Epithelial cell of prostate (primary cell): Measurements from ENCODE around the gene SLC6A16.

ENCODE experiments used
- DNase-seq: peaks from one replicate; pipeline ENCODE4 v3.0.0-alpha.2; 2011; ENCODE audit warnings: low read depth, low spot score
- H3K27ac ChIP-seq: fragments of 450-650 bp; 2 replicates; pipeline ENCODE4 v1.5.1; 2017; ENCODE audit warnings: mild to moderate bottlenecking

The SLC6A16 gene

GRCh38 chr19:49347191-49347590 is 22.2 kb upstream of the SLC6A16 start:
- no peak for DNase-seq
- H3K27ac ChIP-seq, result no peak overlapping the region

GRCh38 chr19:49344505-49345423 is 19.8 kb upstream of the SLC6A16 start:
- no peak for DNase-seq
- no peak overlapping the region for H3K27ac ChIP-seq

GRCh38 chr19:49343123-49343522 is 18.1 kb upstream of the SLC6A16 start:
- no peak for DNase-seq
- no peak overlapping the region for H3K27ac ChIP-seq

GRCh38 chr19:49342291-49342721 is 17.3 kb upstream of the SLC6A16 start:
- no peak for DNase-seq
- H3K27ac ChIP-seq, result no peak overlapping the region

GRCh38 chr19:49340865-49341718 is 16.1 kb upstream of the SLC6A16 start:
- no peak for DNase-seq
- H3K27ac ChIP-seq, result no peak overlapping the region

- H3K27ac ChIP-seq, result no peak overlapping the region
- no peak for DNase-seq
These were observed 15.3 kb upstream of the SLC6A16 start for GRCh38 chr19:49340069-49340864.

- peak; percentile 51 for DNase-seq
- H3K27ac ChIP-seq, result no peak overlapping the region
These were observed 14.5 kb upstream of the SLC6A16 start for GRCh38 chr19:49339301-49340068.

GRCh38 chr19:49338691-49339300 is 13.8 kb upstream of the SLC6A16 start:
- DNase-seq, result peak; percentile 51
- no peak overlapping the region for H3K27ac ChIP-seq

GRCh38 chr19:49338023-49338677 is 13.2 kb upstream of the SLC6A16 start:
- DNase-seq, result no peak
- H3K27ac ChIP-seq, result no peak overlapping the region

GRCh38 chr19:49337267-49338022 is 12.5 kb upstream of the SLC6A16 start:
- no peak overlapping the region for H3K27ac ChIP-seq

GRCh38 chr19:49336482-49337266 is 11.7 kb upstream of the SLC6A16 start:
- no peak for DNase-seq
- no peak overlapping the region for H3K27ac ChIP-seq

More at GRCh38 chr19:49337267-49338022, 12.5 kb upstream of the SLC6A16 start:
- DNase-seq, result no peak

- no peak overlapping the region for H3K27ac ChIP-seq
- no peak for DNase-seq
These were observed 10.9 kb upstream of the SLC6A16 start for GRCh38 chr19:49335784-49336481.

- DNase-seq, result no peak
- H3K27ac ChIP-seq, result no peak within 1 kb of the TSS
These were observed 10.2 kb upstream of the SLC6A16 start, which contains the start of gene CD37 for GRCh38 chr19:49335071-49335783. TSS of gene CD37 (plus strand) at chr19:49335406. CDS start at chr19:49335541, 135 bp downstream.

GRCh38 chr19:49333811-49334288 is 8.9 kb upstream of the SLC6A16 start:
- H3K27ac ChIP-seq, result no peak overlapping the region
- DNase-seq, result no peak

GRCh38 chr19:49333418-49333805 is 8.4 kb upstream of the SLC6A16 start:
- H3K27ac ChIP-seq, result no peak overlapping the region
- DNase-seq, result no peak
